Measurements from ENCODE around the gene ABO. TPM values are rescaled to one million over a fixed set of nuclear protein-coding genes. Genes with fewer than 3 reads are reported as not detected.

Gene ABO
- total RNA-seq, 2 donors from 2014 or later = 0.35 to 1.2 TPM

DNA sequence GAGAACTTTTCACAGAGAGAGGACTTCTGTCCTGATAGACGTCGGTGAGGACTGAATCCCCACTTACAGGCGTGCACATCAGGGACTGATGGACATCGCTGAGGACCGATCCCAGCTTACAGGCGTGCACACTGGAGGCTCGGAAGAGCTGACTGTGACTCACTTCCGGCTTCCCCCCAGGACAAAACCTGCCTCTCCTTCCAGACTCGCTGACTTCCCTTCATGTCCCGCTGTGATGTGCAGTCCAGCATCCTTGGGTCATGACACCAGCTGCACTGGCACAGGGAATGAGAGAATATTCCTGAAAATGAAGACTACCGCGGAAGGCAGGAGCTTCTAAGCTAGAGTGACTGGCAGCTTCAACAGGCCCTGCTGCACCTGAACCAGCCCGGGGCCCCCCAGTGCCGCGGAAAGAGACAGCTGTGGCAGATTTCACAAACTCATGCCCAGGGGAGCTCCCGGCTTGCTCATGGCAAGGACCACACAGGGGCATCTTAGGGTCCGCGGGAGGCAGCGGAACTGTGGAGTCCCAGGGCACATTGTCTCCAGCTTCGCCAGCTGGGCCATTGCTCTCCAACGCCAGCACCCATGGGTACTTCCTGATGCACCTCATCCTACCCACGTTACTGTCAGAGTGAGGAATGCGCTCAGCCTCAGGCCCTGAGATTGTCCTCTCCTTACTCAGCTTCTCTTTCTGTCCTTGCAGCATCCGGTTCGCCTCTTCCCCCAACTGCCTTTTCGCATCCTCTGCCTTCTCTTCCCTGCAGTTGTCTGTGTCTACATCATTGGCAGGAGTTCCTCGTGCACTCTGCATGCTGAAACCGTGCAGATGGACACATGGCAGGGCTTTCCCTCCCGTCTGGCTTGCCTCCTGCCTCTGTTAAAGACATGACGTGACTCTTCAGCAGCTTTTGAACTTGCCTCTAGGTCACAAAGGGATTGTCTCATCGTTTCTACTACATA, 31.5 kb upstream of the ABO start:
- no peak for DNase-seq
- Histone ChIP-seq H3K4me1 (ENCODE audit: control insufficient read depth, insufficient read depth, low read length) (no peaks in the 10 kb centered on the region), H3K36me3 (ENCODE audit: control insufficient read depth, insufficient read depth, low read length) (no peaks in the 10 kb centered on the region), H3K9ac (ENCODE audit: extremely low read depth, low read length, poor library complexity, severe bottlenecking) (no peak overlapping the region), H3K27ac (ENCODE audit: low read depth, low read length) (no peak overlapping the region), H3K27me3 (ENCODE audit: control insufficient read depth, insufficient read depth, low read length, poor library complexity, severe bottlenecking) (no peaks in the 10 kb centered on the region), H3K4me3 (ENCODE audit: low read length) (no peak overlapping the region), H3K9me3 (ENCODE audit: control insufficient read depth, low read length) (peaks cover 8% of the 10 kb centered on the region)
- TF ChIP-seq, protein P1, sequence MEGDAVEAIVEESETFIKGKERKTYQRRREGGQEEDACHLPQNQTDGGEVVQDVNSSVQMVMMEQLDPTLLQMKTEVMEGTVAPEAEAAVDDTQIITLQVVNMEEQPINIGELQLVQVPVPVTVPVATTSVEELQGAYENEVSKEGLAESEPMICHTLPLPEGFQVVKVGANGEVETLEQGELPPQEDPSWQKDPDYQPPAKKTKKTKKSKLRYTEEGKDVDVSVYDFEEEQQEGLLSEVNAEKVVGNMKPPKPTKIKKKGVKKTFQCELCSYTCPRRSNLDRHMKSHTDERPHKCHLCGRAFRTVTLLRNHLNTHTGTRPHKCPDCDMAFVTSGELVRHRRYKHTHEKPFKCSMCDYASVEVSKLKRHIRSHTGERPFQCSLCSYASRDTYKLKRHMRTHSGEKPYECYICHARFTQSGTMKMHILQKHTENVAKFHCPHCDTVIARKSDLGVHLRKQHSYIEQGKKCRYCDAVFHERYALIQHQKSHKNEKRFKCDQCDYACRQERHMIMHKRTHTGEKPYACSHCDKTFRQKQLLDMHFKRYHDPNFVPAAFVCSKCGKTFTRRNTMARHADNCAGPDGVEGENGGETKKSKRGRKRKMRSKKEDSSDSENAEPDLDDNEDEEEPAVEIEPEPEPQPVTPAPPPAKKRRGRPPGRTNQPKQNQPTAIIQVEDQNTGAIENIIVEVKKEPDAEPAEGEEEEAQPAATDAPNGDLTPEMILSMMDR (conservative IDR thresholded peaks at IDR 0.05) = no peak
- Mint-ChIP-seq H3K9me3 (peaks cover 13% of the 10 kb centered on the region), H3K27ac (no peak overlapping the region), H3K4me1 (no peaks in the 10 kb centered on the region), H3K27me3 (ENCODE audit: insufficient read depth) (peaks cover 15% of the 10 kb centered on the region), H3K4me3 (no peak overlapping the region), H3K36me3 (ENCODE audit: low read depth) (no peaks in the 10 kb centered on the region)
- WGBS, 2 experiments (ENCODE audit: insufficient coverage in 1 of 2, insufficient read length in 1 of 2) = 89 to 91% methylated on average over 20 to 31 of the region's 31 CpGs

DNA sequence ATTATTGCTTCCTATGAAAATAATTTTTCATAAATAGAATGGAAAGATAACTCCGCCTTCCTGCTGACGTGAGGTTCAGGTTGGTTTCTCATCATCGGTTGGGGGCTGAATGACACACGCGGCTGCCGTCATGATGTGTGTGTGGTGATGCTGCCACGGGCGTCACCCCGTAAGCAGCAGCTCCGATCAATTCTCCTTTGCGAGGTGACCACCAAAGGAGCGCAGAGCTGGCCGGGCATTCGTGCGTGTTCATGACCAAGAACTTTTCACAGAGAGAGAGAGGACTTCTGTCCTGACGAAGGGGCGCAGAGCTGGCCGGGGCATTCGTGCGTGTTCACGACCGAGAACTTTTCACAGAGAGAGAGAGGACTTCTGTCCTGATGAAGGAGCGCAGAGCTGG, 30.7 kb upstream of the ABO start:
- H3K36me3 Mint-ChIP-seq (ENCODE audit: low read depth) = no peaks in the 10 kb centered on the region
- H3K36me3 ChIP-seq (ENCODE audit: control insufficient read depth, insufficient read depth, low read length) = no peaks in the 10 kb centered on the region

DNA sequence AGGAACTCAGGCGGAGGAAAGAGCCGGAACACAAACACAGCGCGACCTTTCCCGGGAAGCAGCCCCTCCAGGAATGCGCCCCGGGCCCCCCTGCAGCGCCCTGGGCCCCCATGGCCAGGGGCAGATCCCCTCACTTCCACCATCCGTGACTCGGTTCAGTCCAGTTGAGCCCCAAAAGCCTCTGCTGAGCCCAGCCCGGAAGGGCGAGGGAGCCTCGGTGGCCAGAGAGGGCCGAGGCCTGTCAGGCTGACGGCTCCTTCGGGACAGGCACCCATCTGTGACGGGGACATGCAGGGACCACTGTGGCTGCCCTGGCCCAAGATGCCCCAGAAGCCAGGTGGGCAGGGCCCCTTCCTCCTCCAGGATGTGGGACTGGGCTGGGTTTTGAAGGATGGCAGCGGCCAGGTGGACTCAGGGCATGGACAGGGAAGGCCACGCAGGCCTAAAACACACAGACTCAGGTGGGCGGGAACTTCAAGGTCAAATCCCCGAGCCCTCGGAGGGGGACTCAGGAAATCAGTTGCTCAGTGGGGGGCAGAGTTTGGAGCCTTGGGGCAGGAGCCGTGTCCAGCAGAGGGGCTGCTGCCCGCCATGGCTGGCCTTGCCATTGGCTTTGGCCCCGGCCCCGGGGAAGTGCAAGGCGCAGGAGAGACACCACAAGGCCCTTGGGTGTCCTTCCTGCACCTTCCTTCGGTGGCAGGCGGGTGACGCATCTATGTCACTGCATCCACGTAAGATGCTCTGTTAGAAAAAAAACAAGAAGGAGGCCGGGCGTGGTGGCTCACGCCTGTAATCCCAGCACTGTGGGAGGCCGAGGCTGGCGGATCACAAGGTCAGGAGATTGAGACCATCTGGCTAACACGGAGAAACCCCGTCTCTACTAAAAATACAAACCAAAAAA, 29.7 kb upstream of the ABO start:
- no peaks in the 10 kb centered on the region for H3K36me3 Mint-ChIP-seq (ENCODE audit: low read depth)
- peaks cover 6% of the 10 kb centered on the region for H3K9me3 ChIP-seq (ENCODE audit: control insufficient read depth, low read length)
- TF ChIP-seq, protein P1 (conservative IDR thresholded peaks at IDR 0.05) = no peak
- H3K9me3 Mint-ChIP-seq = peaks cover 9% of the 10 kb centered on the region
- H3K4me1 Mint-ChIP-seq = no peaks in the 10 kb centered on the region
- no peak for DNase-seq
- H3K4me1 ChIP-seq (ENCODE audit: control insufficient read depth, insufficient read depth, low read length) = no peaks in the 10 kb centered on the region
- no peak overlapping the region for H3K9ac ChIP-seq (ENCODE audit: extremely low read depth, low read length, poor library complexity, severe bottlenecking)
- H3K27ac Mint-ChIP-seq = no peak overlapping the region
- no peaks in the 10 kb centered on the region for H3K27me3 ChIP-seq (ENCODE audit: control insufficient read depth, insufficient read depth, low read length, poor library complexity, severe bottlenecking)
- no peaks in the 10 kb centered on the region for H3K36me3 ChIP-seq (ENCODE audit: control insufficient read depth, insufficient read depth, low read length)
- WGBS, 2 experiments (ENCODE audit: insufficient coverage in 1 of 2, insufficient read length in 1 of 2) = 92 to 96% methylated on average over 28 to 38 of the region's 38 CpGs
- no peak overlapping the region for H3K4me3 ChIP-seq (ENCODE audit: low read length)
- no peak overlapping the region for H3K4me3 Mint-ChIP-seq
- H3K27me3 Mint-ChIP-seq (ENCODE audit: insufficient read depth) = peaks cover 15% of the 10 kb centered on the region
- H3K27ac ChIP-seq (ENCODE audit: low read depth, low read length) = no peak overlapping the region

More for the DNA sequence above, 30.7 kb upstream of the ABO start:
- TF ChIP-seq, protein P1 (conservative IDR thresholded peaks at IDR 0.05) = no peak
- no peak overlapping the region for H3K27ac ChIP-seq (ENCODE audit: low read depth, low read length)
- Mint-ChIP-seq H3K27me3 (ENCODE audit: insufficient read depth) (peaks cover 15% of the 10 kb centered on the region), H3K4me1 (no peaks in the 10 kb centered on the region), H3K27ac (no peak overlapping the region), H3K4me3 (no peak overlapping the region), H3K9me3 (peaks cover 13% of the 10 kb centered on the region)
- H3K9me3 ChIP-seq (ENCODE audit: control insufficient read depth, low read length) = peaks cover 8% of the 10 kb centered on the region
- no peak overlapping the region for H3K4me3 ChIP-seq (ENCODE audit: low read length)
- no peak overlapping the region for H3K9ac ChIP-seq (ENCODE audit: extremely low read depth, low read length, poor library complexity, severe bottlenecking)
- WGBS, 2 experiments (ENCODE audit: insufficient coverage in 1 of 2, insufficient read length in 1 of 2) = 81 to 87% methylated on average over 10 to 19 of the region's 23 CpGs
- DNase-seq = no peak
- no peaks in the 10 kb centered on the region for H3K4me1 ChIP-seq (ENCODE audit: control insufficient read depth, insufficient read depth, low read length)
- no peaks in the 10 kb centered on the region for H3K27me3 ChIP-seq (ENCODE audit: control insufficient read depth, insufficient read depth, low read length, poor library complexity, severe bottlenecking)
